Nephron progenitor cell (in vitro differentiated cells): ENCODE results near the gene SRMS.
"Not testable (repeated sequence)": the region's sequence is repeated elsewhere in the genome, so short reads cannot be mapped to it uniquely, and the experiment has no call there.

Experiments
- DNase-seq: peaks from one replicate; pipeline ENCODE4 v3.0.0; 2021
- H3K27ac Mint-ChIP-seq: 2 replicates; pipeline ENCODE4 v1.8.0; 2021; ENCODE audit warnings: mild to moderate bottlenecking, moderate library complexity, mixed read lengths
- H3K27me3 Mint-ChIP-seq: 2 replicates; pipeline ENCODE4 v1.8.0; 2021; ENCODE audit warnings: mild to moderate bottlenecking, low read depth, mixed read lengths; ENCODE audit not compliant: poor library complexity
- H3K36me3 Mint-ChIP-seq: 2 replicates; pipeline ENCODE4 v1.8.0; 2021; ENCODE audit warnings: low read depth, mixed read lengths
- H3K4me1 Mint-ChIP-seq: 2 replicates; pipeline ENCODE4 v1.8.0; 2021; ENCODE audit warnings: mixed read lengths
- H3K4me3 Mint-ChIP-seq: 2 replicates; pipeline ENCODE4 v1.8.0; 2021; ENCODE audit warnings: mild to moderate bottlenecking, moderate library complexity, mixed read lengths
- H3K9me3 Mint-ChIP-seq: 2 replicates; pipeline ENCODE4 v1.8.0; 2021; ENCODE audit warnings: mild to moderate bottlenecking, moderate library complexity, mixed read lengths
- CTCF ChIP-seq: fragments of 200-600 bp; sonication (generic); IDR thresholded peaks from 2 replicates; pipeline ENCODE4 v1.5.0; 2021; ENCODE audit warnings: antibody characterized with exemption

SRMS gene

GRCh38 chr20:63519668-63520503 is 27.7 kb downstream of the SRMS start:
- peak; percentile 8 for TF ChIP-seq CTCF
- DNase-seq, result peak; percentile 76
- Mint-ChIP-seq H3K4me3 (peak overlapping the region; percentile 79), H3K4me1 (peaks cover 33% of the 10 kb centered on the region), H3K36me3 (peaks cover 23% of the 10 kb centered on the region), H3K27me3 (peaks cover 13% of the 10 kb centered on the region), H3K27ac (no peak overlapping the region), H3K9me3 (peaks cover 8% of the 10 kb centered on the region)

GRCh38 chr20:63518946-63519667 is 28.4 kb downstream of the SRMS start:
- TF ChIP-seq CTCF, result no peak

GRCh38 chr20:63518351-63518861 is 29.1 kb downstream of the SRMS start:
- Mint-ChIP-seq H3K36me3 (peaks cover 11% of the 10 kb centered on the region), H3K4me1 (peaks cover 21% of the 10 kb centered on the region), H3K9me3 (peaks cover 15% of the 10 kb centered on the region), H3K4me3 (peak overlapping the region; percentile 79), H3K27me3 (peaks cover 21% of the 10 kb centered on the region), H3K27ac (no peak overlapping the region)
- DNase-seq, result no peak
- peak; percentile 6 for TF ChIP-seq CTCF

More at GRCh38 chr20:63518946-63519667, 28.4 kb downstream of the SRMS start:
- Mint-ChIP-seq H3K27me3 (peaks cover 14% of the 10 kb centered on the region), H3K4me3 (peak overlapping the region; percentile 79), H3K36me3 (peaks cover 17% of the 10 kb centered on the region), H3K4me1 (peaks cover 26% of the 10 kb centered on the region), H3K27ac (no peak overlapping the region), H3K9me3 (peaks cover 13% of the 10 kb centered on the region)
- no peak for DNase-seq

- peaks cover 7% of the 10 kb centered on the region for H3K36me3 Mint-ChIP-seq
- no peak overlapping the region for H3K27ac Mint-ChIP-seq
- H3K4me1 Mint-ChIP-seq, result peaks cover 19% of the 10 kb centered on the region
- H3K4me3 Mint-ChIP-seq, result peak overlapping the region; percentile 59
- no peak for TF ChIP-seq CTCF
- DNase-seq, result no peak
- peaks cover 22% of the 10 kb centered on the region for H3K9me3 Mint-ChIP-seq
- H3K27me3 Mint-ChIP-seq, result peaks cover 29% of the 10 kb centered on the region
These were observed 29.9 kb downstream of the SRMS start for GRCh38 chr20:63517376-63518309.

GRCh38 chr20:63514520-63514919 is 33.0 kb downstream of the SRMS start:
- not testable (repeated sequence) for H3K36me3 Mint-ChIP-seq, H3K27ac Mint-ChIP-seq, DNase-seq, H3K4me3 Mint-ChIP-seq
- peaks cover 11% of the 10 kb centered on the region for H3K4me1 Mint-ChIP-seq
- peaks cover 46% of the 10 kb centered on the region for H3K27me3 Mint-ChIP-seq
- peaks cover 38% of the 10 kb centered on the region for H3K9me3 Mint-ChIP-seq
